Adipocyte (in vitro differentiated cells): ENCODE results near the gene ATG13.

Experiments used
- DNase-seq: peaks from one replicate; pipeline ENCODE4 v3.0.0-alpha.2; 2015; ENCODE audit warnings: low read depth
- H3K27me3 ChIP-seq: replicated peaks from 2 replicates; pipeline ENCODE4 v1.7.0; 2013; ENCODE audit warnings: mild to moderate bottlenecking, low read length, moderate library complexity; ENCODE audit not compliant: control insufficient read depth, insufficient read depth
- H3K36me3 ChIP-seq: 2 replicates; pipeline ENCODE4 v1.7.0; 2013; ENCODE audit warnings: low read length, mild to moderate bottlenecking, moderate library complexity; ENCODE audit not compliant: control insufficient read depth, insufficient read depth, severe bottlenecking
- H3K4me1 ChIP-seq: 2 replicates; pipeline ENCODE4 v1.7.0; 2013; ENCODE audit warnings: mild to moderate bottlenecking, low read length, moderate library complexity; ENCODE audit not compliant: control insufficient read depth, insufficient read depth
- H3K4me3 ChIP-seq: 2 replicates; pipeline ENCODE4 v1.7.0; 2013; ENCODE audit warnings: mild to moderate bottlenecking, low read length, moderate library complexity
- H3K9ac ChIP-seq: 2 replicates; pipeline ENCODE4 v1.7.0; 2013; ENCODE audit warnings: mild to moderate bottlenecking, low read length, moderate library complexity
- H3K9me3 ChIP-seq: 2 replicates; pipeline ENCODE4 v1.7.0; 2013; ENCODE audit warnings: mild to moderate bottlenecking, low read length, moderate library complexity; ENCODE audit not compliant: control insufficient read depth

ATG13 gene

GRCh38 chr11:46611526-46612304, 5.6 kb upstream of the ATG13 start:
- DNase-seq: no peak
- H3K9ac ChIP-seq: no peak overlapping the region

GRCh38 chr11:46612326-46612725, 5.0 kb upstream of the ATG13 start:
- no peaks in the 10 kb centered on the region for H3K36me3 ChIP-seq
- H3K9me3 ChIP-seq: no peaks in the 10 kb centered on the region
- no peak for DNase-seq
- no peak overlapping the region for H3K4me3 ChIP-seq
- H3K4me1 ChIP-seq: peaks cover 20% of the 10 kb centered on the region
- H3K9ac ChIP-seq: no peak overlapping the region
- no peaks in the 10 kb centered on the region for H3K27me3 ChIP-seq

More at GRCh38 chr11:46611526-46612304, 5.6 kb upstream of the ATG13 start:
- no peaks in the 10 kb centered on the region for H3K9me3 ChIP-seq
- H3K27me3 ChIP-seq: no peaks in the 10 kb centered on the region
- H3K4me1 ChIP-seq: peaks cover 20% of the 10 kb centered on the region
- H3K36me3 ChIP-seq: no peaks in the 10 kb centered on the region
- H3K4me3 ChIP-seq: no peak overlapping the region

GRCh38 chr11:46615756-46616155, 1.6 kb upstream of the ATG13 start:
- no peaks in the 10 kb centered on the region for H3K9me3 ChIP-seq
- peak; percentile 7 for DNase-seq
- peaks cover 30% of the 10 kb centered on the region for H3K4me1 ChIP-seq
- H3K27me3 ChIP-seq: no peaks in the 10 kb centered on the region
- H3K9ac ChIP-seq: no peak overlapping the region
- H3K4me3 ChIP-seq: peak overlapping the region; percentile 99
- peaks cover 1% of the 10 kb centered on the region for H3K36me3 ChIP-seq

- peaks cover 27% of the 10 kb centered on the region for H3K4me1 ChIP-seq
- peak overlapping the region; percentile 99 for H3K9ac ChIP-seq
- H3K4me3 ChIP-seq: peak overlapping the region; percentile 99
- DNase-seq: no peak
- H3K36me3 ChIP-seq: peaks cover 7% of the 10 kb centered on the region
- no peaks in the 10 kb centered on the region for H3K27me3 ChIP-seq
- no peaks in the 10 kb centered on the region for H3K9me3 ChIP-seq
These were observed 711 bp upstream of the ATG13 start for GRCh38 chr11:46616551-46617133.

DNA sequence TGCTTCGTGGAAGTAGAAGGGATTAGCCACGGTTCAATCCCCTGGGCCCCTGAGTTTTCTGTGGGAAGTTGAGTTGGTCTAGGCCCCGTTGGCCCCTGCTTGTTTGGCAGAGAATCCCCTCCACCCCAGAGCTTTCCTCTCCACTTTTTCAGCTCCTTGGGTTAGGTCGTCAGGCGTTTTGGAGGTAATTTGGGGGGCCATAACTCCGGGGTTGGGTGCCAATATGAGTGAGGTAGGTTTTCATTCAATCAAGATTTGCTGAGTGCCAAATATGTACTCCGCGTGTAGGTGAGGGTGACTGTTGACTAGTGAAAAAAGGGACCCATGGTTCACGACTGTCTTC, 590 bp downstream of the ATG13 start:
- peak overlapping the region; percentile 99 for H3K9ac ChIP-seq
- H3K4me1 ChIP-seq: peaks cover 27% of the 10 kb centered on the region
- peaks cover 11% of the 10 kb centered on the region for H3K36me3 ChIP-seq
- H3K4me3 ChIP-seq: peak overlapping the region; percentile 99
- no peak for DNase-seq
- no peaks in the 10 kb centered on the region for H3K9me3 ChIP-seq
- H3K27me3 ChIP-seq: no peaks in the 10 kb centered on the region

DNA sequence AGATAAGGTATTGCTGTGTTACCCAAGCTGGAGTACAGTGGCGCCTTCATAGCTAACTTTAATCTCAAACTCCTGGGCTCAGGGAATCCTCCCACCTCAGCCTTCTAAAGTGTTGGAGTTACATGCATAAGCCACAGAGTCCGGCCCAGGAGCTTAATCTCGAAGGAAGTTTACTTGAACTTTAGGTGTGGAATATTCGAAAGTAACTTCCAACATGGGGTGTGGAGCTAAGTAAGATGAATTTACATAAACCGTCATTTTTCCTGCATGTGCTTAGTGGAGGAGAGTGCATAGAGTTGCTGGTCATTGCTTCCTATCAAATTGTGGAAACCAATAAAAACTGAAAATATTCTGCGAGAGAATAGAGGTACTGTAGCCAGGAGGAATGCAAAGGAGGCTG, 1.5 kb downstream of the ATG13 start:
- H3K9ac ChIP-seq: peak overlapping the region; percentile 99
- H3K4me3 ChIP-seq: peak overlapping the region; percentile 99
- DNase-seq: no peak
- H3K27me3 ChIP-seq: no peaks in the 10 kb centered on the region
- peaks cover 11% of the 10 kb centered on the region for H3K36me3 ChIP-seq
- no peaks in the 10 kb centered on the region for H3K9me3 ChIP-seq
- peaks cover 27% of the 10 kb centered on the region for H3K4me1 ChIP-seq

- no peak for DNase-seq
- H3K36me3 ChIP-seq: peaks cover 45% of the 10 kb centered on the region
These were observed 8.1 kb downstream of the ATG13 start for GRCh38 chr11:46625406-46625805.

DNA sequence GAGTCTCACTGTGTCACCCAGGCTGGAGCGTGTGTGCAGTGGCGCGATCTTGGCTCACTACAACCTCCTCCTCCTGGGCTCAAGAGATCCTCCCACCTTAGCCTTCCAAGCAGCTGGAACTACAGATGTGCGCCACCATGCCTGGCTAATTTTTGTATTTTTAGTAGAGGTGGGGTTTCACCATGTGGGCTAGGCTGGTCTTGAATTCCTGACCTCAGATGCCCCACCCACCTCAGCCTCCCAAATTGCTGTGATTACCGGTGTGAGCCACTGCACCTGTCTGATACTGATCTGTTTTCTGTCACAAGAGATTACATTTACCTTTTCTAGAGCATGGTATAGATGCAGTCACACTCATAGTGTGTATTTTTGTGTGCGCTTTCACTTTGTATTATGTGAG, 11.6 kb downstream of the ATG13 start:
- Histone ChIP-seq H3K36me3 (peaks cover 59% of the 10 kb centered on the region), H3K4me1 (peaks cover 5% of the 10 kb centered on the region), H3K27me3 (no peaks in the 10 kb centered on the region), H3K9ac (no peak overlapping the region), H3K4me3 (no peak overlapping the region), H3K9me3 (no peaks in the 10 kb centered on the region)
- DNase-seq: no peak

More at GRCh38 chr11:46625406-46625805, 8.1 kb downstream of the ATG13 start:
- Histone ChIP-seq H3K4me3 (no peak overlapping the region), H3K9me3 (no peaks in the 10 kb centered on the region), H3K9ac (no peak overlapping the region), H3K4me1 (no peaks in the 10 kb centered on the region), H3K27me3 (no peaks in the 10 kb centered on the region)

DNA sequence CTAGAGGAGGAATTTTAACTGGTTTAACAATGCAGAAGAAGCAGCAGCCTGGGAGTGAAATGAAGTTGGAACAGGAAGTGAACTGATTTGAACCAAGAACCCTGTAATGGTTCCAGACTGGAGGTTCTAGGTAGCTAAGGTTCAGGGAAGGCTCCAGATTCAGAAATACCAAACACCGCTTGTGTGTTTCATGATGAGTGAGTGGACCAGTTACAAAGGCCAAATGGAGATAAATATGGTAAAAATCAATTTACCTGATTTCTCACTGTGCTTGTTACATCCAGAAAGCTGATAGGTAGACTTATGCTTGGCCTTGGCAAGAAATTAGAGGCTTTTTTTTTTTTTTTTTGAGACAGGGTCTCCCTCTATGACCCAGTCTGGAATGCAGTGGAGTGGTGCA, 12.9 kb downstream of the ATG13 start:
- Histone ChIP-seq H3K4me3 (no peak overlapping the region), H3K9me3 (no peaks in the 10 kb centered on the region), H3K9ac (no peak overlapping the region), H3K4me1 (peaks cover 9% of the 10 kb centered on the region), H3K36me3 (peaks cover 50% of the 10 kb centered on the region), H3K27me3 (no peaks in the 10 kb centered on the region)
- DNase-seq: no peak

- Histone ChIP-seq H3K9ac (no peak overlapping the region), H3K9me3 (no peaks in the 10 kb centered on the region), H3K4me3 (no peak overlapping the region), H3K4me1 (peaks cover 17% of the 10 kb centered on the region), H3K36me3 (peaks cover 41% of the 10 kb centered on the region), H3K27me3 (no peaks in the 10 kb centered on the region)
- no peak for DNase-seq
These were observed 14.3 kb downstream of the ATG13 start for GRCh38 chr11:46631676-46632075.

- H3K27me3 ChIP-seq: no peaks in the 10 kb centered on the region
- peaks cover 36% of the 10 kb centered on the region for H3K36me3 ChIP-seq
- no peak overlapping the region for H3K9ac ChIP-seq
- no peak overlapping the region for H3K4me3 ChIP-seq
- peaks cover 17% of the 10 kb centered on the region for H3K4me1 ChIP-seq
- H3K9me3 ChIP-seq: no peaks in the 10 kb centered on the region
- DNase-seq: no peak
These were observed 15.1 kb downstream of the ATG13 start for GRCh38 chr11:46632502-46632901.
